ENCODE results near the gene KIF7. TPM values are rescaled to one million over a fixed set of nuclear protein-coding genes. Genes with fewer than 3 reads are reported as not detected.

KIF7 gene
- polyA plus RNA-seq, 6 donors from 2014 or later = 0.15 TPM; not detected in 5

GRCh38 chr15:89652131-89652530, 3.1 kb downstream of the KIF7 start:
- H3K36me3 Mint-ChIP-seq = peaks cover 0 to 4% of the 10 kb centered on the region in 2 donors
- peaks cover 21 to 51% (median 42%) of the 10 kb centered on the region in 3 donors for H3K27me3 Mint-ChIP-seq
- no peak overlapping the region for H3K27ac Mint-ChIP-seq

GRCh38 chr15:89649716-89650115, 5.6 kb downstream of the KIF7 start:
- Mint-ChIP-seq H3K9me3 (no peaks in the 10 kb centered on the region), H3K27ac (no peak overlapping the region), H3K4me3 (no peak overlapping the region), H3K4me1 (peaks cover 10 to 15% (median 13%) of the 10 kb centered on the region in 3 donors), H3K27me3 (peaks cover 12 to 36% (median 33%) of the 10 kb centered on the region in 3 donors), H3K36me3 (no peaks in the 10 kb centered on the region)
- no peak for DNase-seq
- no peak for ATAC-seq (ENCODE audit: low read depth in 2 of 2)

More at GRCh38 chr15:89652131-89652530, 3.1 kb downstream of the KIF7 start:
- DNase-seq (no peak), ATAC-seq (ENCODE audit: low read depth in 2 of 2) (no peak)
- Mint-ChIP-seq H3K4me3 (peak overlapping the region in 1 of 8 donors; percentile 44), H3K4me1 (peaks cover 14 to 20% (median 14%) of the 10 kb centered on the region in 3 donors), H3K9me3 (no peaks in the 10 kb centered on the region)

- Mint-ChIP-seq H3K27me3 (peaks cover 6 to 30% (median 27%) of the 10 kb centered on the region in 3 donors), H3K4me3 (no peak overlapping the region), H3K9me3 (no peaks in the 10 kb centered on the region), H3K36me3 (no peaks in the 10 kb centered on the region), H3K27ac (no peak overlapping the region), H3K4me1 (peaks cover 4 to 9% (median 7%) of the 10 kb centered on the region in 3 donors)
- no peak for ATAC-seq (ENCODE audit: low read depth in 2 of 2)
- DNase-seq = no peak
Measured at GRCh38 chr15:89649013-89649625, 6.1 kb downstream of the KIF7 start.

GRCh38 chr15:89648106-89649012, 6.9 kb downstream of the KIF7 start:
- DNase-seq (no peak), ATAC-seq (ENCODE audit: low read depth in 2 of 2) (no peak)
- Mint-ChIP-seq H3K4me1 (peaks cover 4 to 8% (median 6%) of the 10 kb centered on the region in 3 donors), H3K9me3 (no peaks in the 10 kb centered on the region), H3K36me3 (no peaks in the 10 kb centered on the region), H3K27me3 (peaks cover 4 to 22% (median 22%) of the 10 kb centered on the region in 3 donors), H3K27ac (no peak overlapping the region), H3K4me3 (no peak overlapping the region)

GRCh38 chr15:89647191-89647851, 7.9 kb downstream of the KIF7 start:
- H3K9me3 Mint-ChIP-seq = no peaks in the 10 kb centered on the region
- no peak overlapping the region for H3K27ac Mint-ChIP-seq
- DNase-seq (peak; percentile 14), ATAC-seq (ENCODE audit: low read depth in 2 of 2) (no peak)
- peaks cover 4 to 8% (median 4%) of the 10 kb centered on the region in 3 donors for H3K4me1 Mint-ChIP-seq
- H3K4me3 Mint-ChIP-seq = no peak overlapping the region
- H3K27me3 Mint-ChIP-seq = peaks cover 0 to 13% (median 12%) of the 10 kb centered on the region in 3 donors
- H3K36me3 Mint-ChIP-seq = no peaks in the 10 kb centered on the region

- peaks cover 4 to 8% (median 4%) of the 10 kb centered on the region in 3 donors for H3K4me1 Mint-ChIP-seq
- no peaks in the 10 kb centered on the region for H3K36me3 Mint-ChIP-seq
- DNase-seq (no peak), ATAC-seq (ENCODE audit: low read depth in 2 of 2) (no peak)
- no peak overlapping the region for H3K4me3 Mint-ChIP-seq
- H3K27me3 Mint-ChIP-seq = peaks cover 0 to 10% (median 6%) of the 10 kb centered on the region in 3 donors
- no peaks in the 10 kb centered on the region for H3K9me3 Mint-ChIP-seq
- H3K27ac Mint-ChIP-seq = no peak overlapping the region
Measured at GRCh38 chr15:89646416-89647141, 8.7 kb downstream of the KIF7 start.

GRCh38 chr15:89645680-89646079, 9.6 kb downstream of the KIF7 start:
- H3K27me3 Mint-ChIP-seq = peaks cover 0 to 10% (median 6%) of the 10 kb centered on the region in 3 donors
- peak overlapping the region in 1 of 8 donors; percentile 44 for H3K4me3 Mint-ChIP-seq

GRCh38 chr15:89642106-89642505, 13.2 kb downstream of the KIF7 start:
- peaks cover under 1 to 2% (median 1%) of the 10 kb centered on the region in 3 donors for H3K4me1 Mint-ChIP-seq
- H3K4me3 Mint-ChIP-seq = peak overlapping the region in 1 of 8 donors; percentile 20
- ATAC-seq (ENCODE audit: low read depth in 2 of 2) (no peak), DNase-seq (no peak)
- H3K27ac Mint-ChIP-seq = no peak overlapping the region
- no peaks in the 10 kb centered on the region for H3K36me3 Mint-ChIP-seq
- H3K27me3 Mint-ChIP-seq = peaks cover 0 to 6% (median 3%) of the 10 kb centered on the region in 3 donors
- no peaks in the 10 kb centered on the region for H3K9me3 Mint-ChIP-seq

More at GRCh38 chr15:89645680-89646079, 9.6 kb downstream of the KIF7 start:
- Mint-ChIP-seq H3K36me3 (no peaks in the 10 kb centered on the region), H3K27ac (peak overlapping the region in 1 of 6 donors; percentile 15), H3K9me3 (no peaks in the 10 kb centered on the region), H3K4me1 (peaks cover 4 to 8% (median 4%) of the 10 kb centered on the region in 3 donors)
- DNase-seq (no peak), ATAC-seq (ENCODE audit: low read depth in 2 of 2) (no peak)

GRCh38 chr15:89641053-89641452, 14.2 kb downstream of the KIF7 start:
- no peak for DNase-seq
- Mint-ChIP-seq H3K27ac (peak overlapping the region in 1 of 6 donors; percentile 42), H3K9me3 (no peaks in the 10 kb centered on the region), H3K4me3 (no peak overlapping the region), H3K4me1 (no peaks in the 10 kb centered on the region), H3K36me3 (no peaks in the 10 kb centered on the region), H3K27me3 (no peaks in the 10 kb centered on the region)
- no peak for ATAC-seq (ENCODE audit: low read depth in 2 of 2)

- H3K9me3 Mint-ChIP-seq = peaks cover 0 to 2% (median 0%) of the 10 kb centered on the region in 7 donors
- ATAC-seq (ENCODE audit: low read depth in 2 of 2) (no peak), DNase-seq (no peak)
- no peak overlapping the region for H3K4me3 Mint-ChIP-seq
- H3K36me3 Mint-ChIP-seq = peaks cover 0 to 3% of the 10 kb centered on the region in 2 donors
- H3K4me1 Mint-ChIP-seq = no peaks in the 10 kb centered on the region
- no peak overlapping the region for H3K27ac Mint-ChIP-seq
- no peaks in the 10 kb centered on the region for H3K27me3 Mint-ChIP-seq
Measured at GRCh38 chr15:89640245-89640644, 15.0 kb downstream of the KIF7 start.

GRCh38 chr15:89633585-89633984, 21.7 kb downstream of the KIF7 start:
- Mint-ChIP-seq H3K9me3 (peaks cover 0 to 3% (median 0%) of the 10 kb centered on the region in 7 donors), H3K27me3 (no peaks in the 10 kb centered on the region), H3K4me3 (no peak overlapping the region), H3K36me3 (peaks cover 0 to 4% of the 10 kb centered on the region in 2 donors), H3K4me1 (no peaks in the 10 kb centered on the region), H3K27ac (peak overlapping the region in 1 of 6 donors; percentile 44)
- DNase-seq = no peak
- ATAC-seq (ENCODE audit: low read depth in 2 of 2) = no peak

- no peaks in the 10 kb centered on the region for H3K4me1 Mint-ChIP-seq
- no peaks in the 10 kb centered on the region for H3K27me3 Mint-ChIP-seq
- peaks cover 0 to 3% (median 0%) of the 10 kb centered on the region in 7 donors for H3K9me3 Mint-ChIP-seq
- no peak overlapping the region for H3K27ac Mint-ChIP-seq
- peaks cover 0 to 4% of the 10 kb centered on the region in 2 donors for H3K36me3 Mint-ChIP-seq
- DNase-seq = no peak
- no peak overlapping the region for H3K4me3 Mint-ChIP-seq
- no peak for ATAC-seq (ENCODE audit: low read depth in 2 of 2)
Measured at GRCh38 chr15:89632563-89633430, 22.5 kb downstream of the KIF7 start.

Measured in naive B cell (primary cell).